Mesendoderm (in vitro differentiated cells): ENCODE measurements around the gene ANKRD13A.
A peak's percentile ranks its signal among the peaks of the same experiment; 100 is the strongest.
"Not testable (repeated sequence)": the region's sequence is repeated elsewhere in the genome, so short reads cannot be mapped to it uniquely, and the experiment has no call there.

Experiments used
- DNase-seq: peaks from one replicate; pipeline ENCODE4 v3.0.0; 2013
- H2AK5ac ChIP-seq: 2 replicates; pipeline ENCODE4 v1.6.1; 2013; ENCODE audit warnings: low read length, inconsistent platforms
- H2BK120ac ChIP-seq: 2 replicates; pipeline ENCODE4 v1.6.1; 2013; ENCODE audit warnings: low read depth, mild to moderate bottlenecking, low read length, moderate library complexity, mixed read lengths
- H2BK15ac ChIP-seq: replicated peaks from 2 replicates; pipeline ENCODE4 v1.6.1; 2013; ENCODE audit warnings: low read depth, mild to moderate bottlenecking, moderate library complexity
- H2BK5ac ChIP-seq: 2 replicates; pipeline ENCODE4 v1.6.1; 2013; ENCODE audit warnings: low read length, inconsistent platforms
- H3K18ac ChIP-seq: 2 replicates; pipeline ENCODE4 v1.6.1; 2013; ENCODE audit warnings: mild to moderate bottlenecking, low read length, mixed read lengths
- H3K23ac ChIP-seq: one replicate; pipeline ENCODE4 v1.6.1; 2013; ENCODE audit warnings: low read length
- H3K27ac ChIP-seq: 2 replicates; pipeline ENCODE4 v1.5.1; 2013; ENCODE audit warnings: low read depth, mild to moderate bottlenecking, inconsistent platforms, low read length, moderate library complexity
- H3K27me3 ChIP-seq: 2 replicates; pipeline ENCODE4 v1.6.1; 2013; ENCODE audit warnings: low read length, control low read depth, mild to moderate bottlenecking, inconsistent platforms; ENCODE audit not compliant: insufficient read depth, poor library complexity
- H3K36me3 ChIP-seq: 2 replicates; pipeline ENCODE4 v1.6.1; 2013; ENCODE audit warnings: low read length, inconsistent platforms; ENCODE audit not compliant: control insufficient read depth, insufficient read depth
- H3K4ac ChIP-seq: one replicate; pipeline ENCODE4 v1.6.1; 2013; ENCODE audit warnings: low read depth, mild to moderate bottlenecking, low read length, moderate library complexity
- H3K4me1 ChIP-seq: 2 replicates; pipeline ENCODE4 v1.6.1; 2013; ENCODE audit warnings: low read depth, low read length, inconsistent platforms; ENCODE audit not compliant: control insufficient read depth
- H3K4me2 ChIP-seq: 2 replicates; pipeline ENCODE4 v1.6.1; 2013; ENCODE audit warnings: low read length
- H3K4me3 ChIP-seq: 2 replicates; pipeline ENCODE4 v1.5.1; 2013; ENCODE audit warnings: mild to moderate bottlenecking, low read length
- H3K56ac ChIP-seq: one replicate; pipeline ENCODE4 v1.6.1; 2013; ENCODE audit warnings: low read length
- H3K79me1 ChIP-seq: 2 replicates; pipeline ENCODE4 v1.6.1; 2013; ENCODE audit warnings: low read length, inconsistent platforms
- H3K79me2 ChIP-seq: 2 replicates; pipeline ENCODE4 v1.6.1; 2013; ENCODE audit warnings: mild to moderate bottlenecking, low read length; ENCODE audit not compliant: control insufficient read depth, insufficient read depth
- H3K9ac ChIP-seq: 2 replicates; pipeline ENCODE4 v1.6.1; 2013; ENCODE audit warnings: low read length, inconsistent platforms
- H4K5ac ChIP-seq: one replicate; pipeline ENCODE4 v1.6.1; 2013; ENCODE audit warnings: low read length
- H4K8ac ChIP-seq: one replicate; pipeline ENCODE4 v1.6.1; 2013; ENCODE audit warnings: low read depth, mild to moderate bottlenecking, control low read depth, low read length, moderate library complexity
- WGBS: extraction: QIAGEN DNeasy Blood & Tissue Kit; methylation state at CpG from one replicate; pipeline ENCODE4 v1.1.7; 2013; ENCODE audit warnings: low lambda C conversion rate, missing lambda C conversion rate; ENCODE audit not compliant: insufficient coverage; ENCODE audit errors: extremely low coverage; 5-methylcytosine and 5-hydroxymethylcytosine counted together

Gene ANKRD13A

DNA sequence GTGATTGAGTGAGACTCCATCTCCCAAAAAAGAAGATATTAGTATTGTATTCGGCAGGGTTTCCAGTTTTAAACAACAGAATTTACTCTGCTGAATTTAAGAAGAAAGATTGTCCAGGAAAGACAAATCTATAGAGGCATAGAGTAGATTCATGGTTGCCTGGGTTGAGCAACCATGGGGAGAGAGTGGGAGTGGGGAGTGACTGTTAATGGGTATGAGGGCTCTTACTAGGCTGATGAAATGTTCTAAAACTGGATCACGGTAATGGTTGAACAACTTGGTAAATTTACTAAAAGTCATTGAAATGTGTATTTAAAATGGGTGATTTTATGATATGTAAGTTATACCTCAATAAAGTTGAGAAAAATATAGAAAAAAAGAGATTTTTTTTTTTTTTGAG lies 63.0 kb downstream of the ANKRD13A start:
- H4K5ac ChIP-seq, result no peak overlapping the region
- H2BK15ac ChIP-seq, result no peak overlapping the region
- H3K27ac ChIP-seq, result no peak overlapping the region
- no peak overlapping the region for H3K18ac ChIP-seq
- H3K4ac ChIP-seq, result no peak overlapping the region
- DNase-seq, result no peak
- H3K23ac ChIP-seq, result no peak overlapping the region
- H2BK5ac ChIP-seq, result no peak overlapping the region
- no peaks in the 10 kb centered on the region for H3K27me3 ChIP-seq
- H3K4me3 ChIP-seq, result no peak overlapping the region
- H3K4me1 ChIP-seq, result no peaks in the 10 kb centered on the region
- H3K79me2 ChIP-seq, result no peaks in the 10 kb centered on the region
- no peak overlapping the region for H3K4me2 ChIP-seq
- no peak overlapping the region for H3K9ac ChIP-seq
- H3K36me3 ChIP-seq, result no peaks in the 10 kb centered on the region
- no peak overlapping the region for H4K8ac ChIP-seq
- no peaks in the 10 kb centered on the region for H3K79me1 ChIP-seq
- no peak overlapping the region for H3K56ac ChIP-seq
- H2AK5ac ChIP-seq, result no peak overlapping the region
- H2BK120ac ChIP-seq, result no peak overlapping the region
- WGBS, result 100% methylated on average over 1 of the region's 2 CpGs

DNA sequence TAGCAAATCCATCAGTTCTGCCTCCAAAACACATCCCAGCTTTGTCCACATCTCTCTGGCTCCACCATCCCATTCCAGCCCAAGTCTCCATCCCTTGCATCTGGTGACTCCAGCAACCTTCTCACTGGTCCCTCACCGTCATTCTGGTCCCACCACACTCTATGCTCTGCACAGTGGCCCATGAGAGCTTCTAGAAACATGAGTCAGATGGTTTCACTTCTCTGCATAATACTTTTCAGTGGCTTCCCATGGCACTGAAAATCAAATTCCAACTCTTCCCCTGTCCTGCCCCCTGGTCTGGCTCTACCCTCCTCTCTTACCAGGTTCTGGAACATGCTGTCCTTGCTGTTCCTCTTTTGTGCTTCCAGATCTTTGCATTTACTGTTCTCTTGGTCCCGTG lies 66.3 kb downstream of the ANKRD13A start:
- no peak for DNase-seq
- Histone ChIP-seq H3K27ac (no peak overlapping the region), H3K4me1 (no peaks in the 10 kb centered on the region), H2AK5ac (no peak overlapping the region), H3K9ac (no peak overlapping the region), H3K4me3 (no peak overlapping the region), H3K79me2 (no peaks in the 10 kb centered on the region), H2BK120ac (no peak overlapping the region), H3K56ac (no peak overlapping the region), H3K18ac (no peak overlapping the region), H3K4me2 (no peak overlapping the region), H3K79me1 (no peaks in the 10 kb centered on the region), H3K23ac (no peak overlapping the region), H3K27me3 (no peaks in the 10 kb centered on the region), H3K4ac (no peak overlapping the region), H3K36me3 (no peaks in the 10 kb centered on the region), H2BK15ac (no peak overlapping the region), H2BK5ac (no peak overlapping the region), H4K5ac (no peak overlapping the region), H4K8ac (no peak overlapping the region)
- WGBS, result no CpG with 5 or more reads among the region's 2 CpGs

DNA sequence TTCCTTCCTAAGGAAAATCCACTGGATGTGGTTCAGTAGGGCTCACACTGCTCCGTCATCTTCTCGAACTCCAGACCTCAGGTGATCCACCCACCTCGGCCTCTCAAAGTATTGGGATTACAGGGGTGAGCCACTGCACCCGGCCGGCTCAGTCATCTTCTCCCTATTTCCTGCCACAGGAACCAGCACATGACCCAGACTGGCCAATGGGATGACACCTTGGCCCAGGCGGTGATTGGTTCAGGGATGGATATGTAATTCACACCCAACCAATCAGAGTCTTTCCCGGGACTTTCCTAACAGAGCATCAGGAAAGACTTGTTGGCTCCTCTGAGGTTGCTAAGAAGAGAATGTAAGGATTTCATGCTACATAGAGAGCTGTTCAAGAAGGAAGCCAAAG lies 68.3 kb downstream of the ANKRD13A start:
- no peak overlapping the region for H2BK5ac ChIP-seq
- no peak overlapping the region for H3K23ac ChIP-seq
- no peak overlapping the region for H3K27ac ChIP-seq
- H4K8ac ChIP-seq, result no peak overlapping the region
- H2BK15ac ChIP-seq, result no peak overlapping the region
- no peak overlapping the region for H3K4ac ChIP-seq
- H3K27me3 ChIP-seq, result no peaks in the 10 kb centered on the region
- DNase-seq, result peak; percentile 16
- no peaks in the 10 kb centered on the region for H3K4me1 ChIP-seq
- WGBS, result no CpG with 5 or more reads among the region's 7 CpGs
- no peaks in the 10 kb centered on the region for H3K79me2 ChIP-seq
- H3K4me2 ChIP-seq, result no peak overlapping the region
- no peaks in the 10 kb centered on the region for H3K36me3 ChIP-seq
- H4K5ac ChIP-seq, result no peak overlapping the region
- H3K79me1 ChIP-seq, result no peaks in the 10 kb centered on the region
- no peak overlapping the region for H3K4me3 ChIP-seq
- H3K9ac ChIP-seq, result no peak overlapping the region
- H2AK5ac ChIP-seq, result no peak overlapping the region
- H2BK120ac ChIP-seq, result no peak overlapping the region
- no peak overlapping the region for H3K56ac ChIP-seq
- no peak overlapping the region for H3K18ac ChIP-seq

DNA sequence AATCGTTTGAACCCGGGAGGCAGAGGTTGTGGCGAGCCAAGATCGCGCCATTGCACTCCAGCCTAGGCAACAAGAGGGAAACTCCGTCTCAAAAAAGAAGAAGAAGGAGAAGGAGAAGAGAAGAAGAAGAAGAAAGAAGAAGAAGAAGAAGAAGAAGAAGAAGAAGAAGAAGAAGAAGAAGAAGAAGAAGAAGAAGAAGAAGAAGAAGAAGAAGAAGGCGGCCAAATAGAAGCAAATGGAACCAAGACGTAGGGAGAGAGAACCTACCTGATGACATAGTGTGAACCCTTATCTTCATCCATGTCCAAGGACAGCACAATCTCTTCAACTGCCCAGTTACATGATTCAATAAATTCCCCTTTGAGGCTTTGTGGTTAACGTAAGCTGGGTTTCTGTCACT lies 68.9 kb downstream of the ANKRD13A start:
- not testable (repeated sequence) for H2BK15ac ChIP-seq, H3K79me2 ChIP-seq, H3K4ac ChIP-seq, H4K5ac ChIP-seq, H3K56ac ChIP-seq, H2AK5ac ChIP-seq, H3K27ac ChIP-seq, H3K18ac ChIP-seq, H4K8ac ChIP-seq, H3K36me3 ChIP-seq, H3K4me1 ChIP-seq, H2BK5ac ChIP-seq, H3K4me3 ChIP-seq, H3K4me2 ChIP-seq, H3K27me3 ChIP-seq, H3K9ac ChIP-seq, H2BK120ac ChIP-seq, H3K23ac ChIP-seq, H3K79me1 ChIP-seq, DNase-seq
- no CpG with 5 or more reads among the region's 9 CpGs for WGBS

DNA sequence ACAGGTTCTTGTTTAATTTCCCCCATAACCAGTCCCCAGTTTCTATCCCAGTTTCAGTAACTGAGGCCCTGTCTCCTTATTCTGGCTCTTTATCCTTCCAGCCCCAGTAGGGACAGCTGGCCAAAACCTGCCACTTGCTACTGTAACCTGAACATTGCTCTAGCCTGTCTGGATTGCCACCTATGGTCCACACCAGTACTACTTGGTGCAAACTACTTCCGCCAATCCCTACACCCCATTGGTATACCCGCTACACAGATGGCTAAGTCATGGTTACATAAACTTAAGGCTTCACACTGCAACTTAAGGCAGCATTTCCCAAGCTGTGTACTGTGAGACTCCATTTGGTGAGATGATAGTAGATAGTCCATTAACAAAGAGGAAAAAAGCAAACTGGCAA lies 69.4 kb downstream of the ANKRD13A start:
- no peak overlapping the region for H4K5ac ChIP-seq
- H3K4me3 ChIP-seq, result no peak overlapping the region
- no peak overlapping the region for H3K56ac ChIP-seq
- no peak overlapping the region for H2BK120ac ChIP-seq
- no peak overlapping the region for H4K8ac ChIP-seq
- H3K4me2 ChIP-seq, result no peak overlapping the region
- H3K4ac ChIP-seq, result no peak overlapping the region
- no peak for DNase-seq
- H3K79me1 ChIP-seq, result no peaks in the 10 kb centered on the region
- WGBS, result no CpG with 5 or more reads among the region's 2 CpGs
- no peaks in the 10 kb centered on the region for H3K4me1 ChIP-seq
- no peak overlapping the region for H2BK5ac ChIP-seq
- H2AK5ac ChIP-seq, result no peak overlapping the region
- H3K36me3 ChIP-seq, result no peaks in the 10 kb centered on the region
- H2BK15ac ChIP-seq, result no peak overlapping the region
- no peak overlapping the region for H3K23ac ChIP-seq
- H3K9ac ChIP-seq, result no peak overlapping the region
- no peaks in the 10 kb centered on the region for H3K79me2 ChIP-seq
- H3K27ac ChIP-seq, result no peak overlapping the region
- no peak overlapping the region for H3K18ac ChIP-seq
- H3K27me3 ChIP-seq, result no peaks in the 10 kb centered on the region

DNA sequence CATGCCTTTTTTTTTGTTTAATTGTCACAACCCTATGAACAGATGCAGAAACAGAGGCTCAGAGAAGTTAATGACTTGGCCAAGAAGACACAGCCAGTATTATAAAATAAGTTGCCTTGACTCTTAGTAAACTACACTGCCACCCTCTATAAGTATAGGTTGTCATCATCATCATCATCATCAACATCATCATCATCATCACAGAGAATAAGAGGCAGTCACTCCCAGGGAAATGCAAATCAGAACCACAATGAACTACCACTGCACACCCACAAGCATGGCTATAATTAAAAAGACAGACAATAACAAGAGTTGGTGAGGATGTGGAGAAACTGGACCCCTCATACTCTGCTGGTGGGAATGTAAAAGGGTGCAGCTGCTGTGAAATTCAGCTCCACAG lies 72.3 kb downstream of the ANKRD13A start:
- Histone ChIP-seq H3K4me2 (no peak overlapping the region), H3K4ac (no peak overlapping the region), H3K79me1 (no peaks in the 10 kb centered on the region), H2BK5ac (no peak overlapping the region), H3K18ac (no peak overlapping the region), H3K27ac (no peak overlapping the region), H2BK120ac (no peak overlapping the region), H3K27me3 (no peaks in the 10 kb centered on the region), H2BK15ac (no peak overlapping the region), H3K23ac (no peak overlapping the region), H3K4me3 (no peak overlapping the region), H3K79me2 (no peaks in the 10 kb centered on the region), H3K4me1 (no peaks in the 10 kb centered on the region), H3K56ac (no peak overlapping the region), H3K36me3 (no peaks in the 10 kb centered on the region), H3K9ac (no peak overlapping the region), H4K8ac (no peak overlapping the region), H2AK5ac (no peak overlapping the region), H4K5ac (no peak overlapping the region)
- DNase-seq, result no peak
